ENCODE results near the gene NOS1AP. TPM values are rescaled to one million over a fixed set of nuclear protein-coding genes. Genes with fewer than 3 reads are reported as not detected.
"Not testable (repeated sequence)": the region's sequence is repeated elsewhere in the genome, so short reads cannot be mapped to it uniquely, and the experiment has no call there.

NOS1AP gene
- total RNA-seq, 1 donor: 0.43 TPM

DNA sequence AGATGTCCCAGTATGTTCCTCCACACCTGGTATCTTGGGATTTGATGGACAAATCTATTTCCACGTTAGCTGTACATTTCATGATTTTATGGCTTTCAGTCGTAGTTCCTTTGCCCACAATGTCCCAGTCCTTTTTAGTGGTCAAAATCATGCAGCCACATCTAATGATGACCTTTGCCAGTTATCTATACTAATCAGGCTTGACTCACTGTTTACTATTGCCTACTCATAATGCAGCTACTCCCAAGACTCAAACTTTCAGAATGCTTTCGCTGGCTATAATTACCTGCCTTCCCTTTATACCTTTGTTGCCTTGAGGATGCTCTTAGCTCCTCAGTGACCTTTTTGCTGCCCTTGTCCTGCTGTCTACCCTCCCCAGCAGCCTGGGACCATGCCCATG lies 6.4 kb downstream of the NOS1AP start:
- TF ChIP-seq, protein P1, sequence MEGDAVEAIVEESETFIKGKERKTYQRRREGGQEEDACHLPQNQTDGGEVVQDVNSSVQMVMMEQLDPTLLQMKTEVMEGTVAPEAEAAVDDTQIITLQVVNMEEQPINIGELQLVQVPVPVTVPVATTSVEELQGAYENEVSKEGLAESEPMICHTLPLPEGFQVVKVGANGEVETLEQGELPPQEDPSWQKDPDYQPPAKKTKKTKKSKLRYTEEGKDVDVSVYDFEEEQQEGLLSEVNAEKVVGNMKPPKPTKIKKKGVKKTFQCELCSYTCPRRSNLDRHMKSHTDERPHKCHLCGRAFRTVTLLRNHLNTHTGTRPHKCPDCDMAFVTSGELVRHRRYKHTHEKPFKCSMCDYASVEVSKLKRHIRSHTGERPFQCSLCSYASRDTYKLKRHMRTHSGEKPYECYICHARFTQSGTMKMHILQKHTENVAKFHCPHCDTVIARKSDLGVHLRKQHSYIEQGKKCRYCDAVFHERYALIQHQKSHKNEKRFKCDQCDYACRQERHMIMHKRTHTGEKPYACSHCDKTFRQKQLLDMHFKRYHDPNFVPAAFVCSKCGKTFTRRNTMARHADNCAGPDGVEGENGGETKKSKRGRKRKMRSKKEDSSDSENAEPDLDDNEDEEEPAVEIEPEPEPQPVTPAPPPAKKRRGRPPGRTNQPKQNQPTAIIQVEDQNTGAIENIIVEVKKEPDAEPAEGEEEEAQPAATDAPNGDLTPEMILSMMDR (IDR thresholded peaks at IDR 0.05; ENCODE audit: insufficient read depth, low read depth, low read length): no peak
- no peak overlapping the region for H3K4me3 ChIP-seq (ENCODE audit: low read depth, low read length)
- no peak for DNase-seq (ENCODE audit: low read depth)

DNA sequence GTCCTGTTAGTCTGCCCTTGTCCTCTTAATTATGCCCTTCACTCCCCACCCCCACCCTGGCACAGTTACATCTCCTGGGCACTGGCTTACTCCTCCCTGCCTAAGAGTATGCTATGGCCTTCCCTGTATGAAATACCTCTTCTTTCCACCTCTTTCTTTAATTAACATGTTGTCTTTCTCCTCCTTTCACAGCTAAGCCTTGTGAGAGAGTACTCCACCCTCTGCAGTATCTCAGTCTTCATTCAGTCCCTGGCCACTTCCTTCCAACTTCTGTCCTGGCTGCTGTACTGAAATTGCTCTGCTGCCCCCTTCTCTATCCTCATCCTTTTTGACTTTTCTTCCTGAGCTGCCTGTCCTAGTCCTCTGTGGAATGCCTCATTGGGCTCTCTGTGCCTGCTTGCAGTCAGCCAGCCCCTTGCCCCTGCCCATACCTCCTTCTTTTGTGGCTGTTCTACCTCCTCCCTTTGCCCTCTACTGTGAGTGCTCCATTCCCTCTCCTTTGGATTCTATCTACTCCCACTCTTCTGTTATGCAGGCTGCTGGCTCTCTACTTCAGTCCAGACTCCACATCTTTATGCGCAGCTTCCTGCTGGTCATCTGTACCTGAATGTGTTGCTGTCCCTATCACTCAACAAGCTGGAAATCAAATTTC lies 8.3 kb downstream of the NOS1AP start:
- no peak for DNase-seq (ENCODE audit: low read depth)
- TF ChIP-seq, protein P1 (IDR thresholded peaks at IDR 0.05; ENCODE audit: insufficient read depth, low read depth, low read length): no peak
- H3K4me3 ChIP-seq (ENCODE audit: low read depth, low read length): no peak overlapping the region

DNA sequence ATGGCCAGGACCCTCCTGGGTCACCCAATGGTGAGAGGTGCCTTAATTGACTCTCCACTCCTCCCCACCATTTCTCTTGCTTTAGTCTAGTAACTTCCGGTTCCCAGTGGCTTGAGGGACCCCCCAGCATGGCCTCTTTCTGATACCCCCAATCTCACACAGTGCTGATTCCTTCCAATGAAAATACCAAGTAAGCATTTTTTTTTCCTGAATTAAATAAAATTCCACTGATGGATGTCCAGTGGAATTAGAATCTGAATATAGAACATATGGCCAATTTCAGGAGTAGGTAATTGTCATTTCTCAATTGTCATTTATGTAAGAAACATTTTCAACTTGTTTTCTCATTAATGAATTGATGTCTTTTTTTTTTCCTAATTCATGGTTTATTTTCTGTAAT lies 9.5 kb downstream of the NOS1AP start:
- TF ChIP-seq, protein P1 (IDR thresholded peaks at IDR 0.05; ENCODE audit: insufficient read depth, low read depth, low read length): no peak
- no peak overlapping the region for H3K4me3 ChIP-seq (ENCODE audit: low read depth, low read length)
- no peak for DNase-seq (ENCODE audit: low read depth)

DNA sequence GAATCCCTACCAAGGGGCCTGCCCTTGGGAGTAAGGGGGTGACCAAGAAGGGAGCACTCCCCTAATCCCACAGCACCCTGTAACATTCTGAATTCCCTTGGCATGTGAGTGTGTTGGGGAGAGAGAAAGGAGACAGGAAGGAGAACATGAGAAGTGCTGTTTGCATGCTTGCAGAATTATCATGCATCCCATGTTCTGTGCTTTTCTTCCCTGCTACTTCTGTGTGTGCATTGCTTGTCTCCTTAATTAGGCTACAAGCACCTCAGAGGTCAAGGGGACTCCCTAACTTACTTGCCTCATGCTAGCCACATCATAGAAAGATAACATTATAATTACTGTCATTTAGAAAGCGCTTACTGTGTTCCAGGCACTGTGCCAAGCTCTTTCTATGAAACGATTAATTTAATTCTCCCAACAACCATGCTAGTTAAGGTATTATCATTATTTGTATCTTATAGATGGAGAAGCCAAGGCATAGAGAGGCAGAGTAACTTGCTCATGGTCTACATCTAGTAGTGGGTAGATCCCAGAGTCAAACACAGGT lies 11.1 kb downstream of the NOS1AP start:
- TF ChIP-seq, protein P1 (IDR thresholded peaks at IDR 0.05; ENCODE audit: insufficient read depth, low read depth, low read length): no peak
- no peak for DNase-seq (ENCODE audit: low read depth)
- no peak overlapping the region for H3K4me3 ChIP-seq (ENCODE audit: low read depth, low read length)

DNA sequence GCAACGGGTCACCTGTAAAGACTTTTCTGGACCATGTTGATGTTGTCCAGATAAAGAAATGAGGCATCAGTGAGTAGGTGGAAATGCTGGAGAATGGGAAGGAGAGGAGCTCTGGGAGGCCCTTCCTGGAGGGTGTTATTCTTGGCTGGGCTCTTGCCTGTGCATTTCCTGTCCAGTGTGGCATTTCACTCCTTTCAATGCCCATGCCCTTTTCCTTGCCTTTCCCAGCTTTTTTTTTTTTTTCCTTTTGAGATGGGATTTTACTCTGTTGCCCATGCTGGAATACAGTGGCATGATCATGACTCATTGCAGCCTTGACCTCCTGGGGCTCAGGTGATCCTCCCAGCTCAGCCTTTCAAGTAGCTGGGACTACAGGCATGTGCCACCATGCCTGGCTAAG lies 11.8 kb downstream of the NOS1AP start:
- no peak overlapping the region for H3K4me3 ChIP-seq (ENCODE audit: low read depth, low read length)
- no peak for DNase-seq (ENCODE audit: low read depth)
- TF ChIP-seq, protein P1 (IDR thresholded peaks at IDR 0.05; ENCODE audit: insufficient read depth, low read depth, low read length): no peak

DNA sequence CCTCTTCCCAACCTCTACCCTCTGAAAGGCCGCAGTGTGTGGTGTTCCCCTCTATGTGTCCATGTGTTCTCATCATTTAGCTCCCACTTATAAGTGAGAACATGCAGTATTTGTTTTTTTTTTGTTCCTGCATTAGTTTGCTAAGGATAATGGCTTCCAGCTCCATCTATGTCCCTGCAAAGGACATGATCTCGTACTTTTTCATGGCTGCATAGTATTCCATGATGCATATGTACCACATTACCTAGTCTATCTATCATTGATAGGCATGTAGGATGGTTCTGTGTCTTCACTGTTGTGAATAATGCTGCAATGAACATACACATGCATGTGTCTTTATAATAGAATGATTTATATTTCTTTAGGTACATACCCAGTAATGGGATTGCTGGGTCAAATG lies 12.6 kb downstream of the NOS1AP start:
- H3K4me3 ChIP-seq (ENCODE audit: low read depth, low read length); DNase-seq (ENCODE audit: low read depth): not testable (repeated sequence)

DNA sequence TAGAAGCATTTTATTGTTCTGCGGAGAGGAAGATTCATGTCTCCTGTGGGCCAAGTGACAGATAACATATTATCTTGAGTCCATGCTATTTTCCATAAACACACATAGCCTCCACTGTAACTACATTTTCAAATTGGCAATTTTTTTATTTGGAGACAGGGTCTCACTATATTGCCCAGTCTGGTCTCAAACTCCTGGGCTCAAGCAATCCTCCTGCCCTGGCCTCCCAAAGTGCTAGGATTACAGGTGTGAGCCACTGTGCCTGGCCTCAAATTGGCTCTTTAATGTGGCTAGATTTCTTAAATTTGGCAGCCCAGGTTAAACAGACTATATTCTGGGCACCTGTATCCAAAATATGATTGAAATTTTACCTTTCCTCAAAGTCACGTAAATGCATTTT lies 13.8 kb downstream of the NOS1AP start:
- H3K4me3 ChIP-seq (ENCODE audit: low read depth, low read length): no peak overlapping the region

More for the DNA sequence above, 13.8 kb downstream of the NOS1AP start:
- TF ChIP-seq, protein P1 (IDR thresholded peaks at IDR 0.05; ENCODE audit: insufficient read depth, low read depth, low read length): no peak
- DNase-seq (ENCODE audit: low read depth): no peak
